ENCODE results near the gene ARSG. TPM values are rescaled to one million over a fixed set of nuclear protein-coding genes. Genes with fewer than 3 reads are reported as not detected.

Gene ARSG
- polyA plus RNA-seq, 1 donor (not counting 4 experiments of a cell fraction or from before 2014, with no cell fraction given), result 0.41 TPM

- no peaks in the 10 kb centered on the region for H4K20me1 ChIP-seq (ENCODE audit: control insufficient read depth, extremely low read depth, insufficient read depth, low read length)
- H3K4me1 ChIP-seq (ENCODE audit: control insufficient read depth, extremely low read depth, insufficient read depth, low read length), result peaks cover 7% of the 10 kb centered on the region
- no peak for TF ChIP-seq EZH2 (IDR thresholded peaks at IDR 0.05; ENCODE audit: low read length)
- no peak for TF ChIP-seq CTCF (optimal IDR thresholded peaks at IDR 0.05 in 1 of 3, IDR thresholded peaks at IDR 0.05 in 1 of 3, conservative IDR thresholded peaks at IDR 0.05 in 1 of 3; ENCODE audit: extremely low read depth in 1 of 3, insufficient read depth in 2 of 3, low read length in 3 of 3)
- FAIRE-seq (no peak), DNase-seq (ENCODE audit: low read depth, low spot score) (peak; percentile 9)
- H3K4me2 ChIP-seq (ENCODE audit: control insufficient read depth, extremely low read depth, insufficient read depth, low read depth, low read length), result no peak overlapping the region
- H2AFZ ChIP-seq (ENCODE audit: control insufficient read depth, low read length), result no peak overlapping the region
- H3K27ac ChIP-seq (ENCODE audit: control insufficient read depth, insufficient read depth, low read length), result no peak overlapping the region
- no peaks in the 10 kb centered on the region for H3K9me1 ChIP-seq (ENCODE audit: control insufficient read depth, extremely low read depth, insufficient read depth, low read length)
- no peak overlapping the region for H3K4me3 ChIP-seq (ENCODE audit: control insufficient read depth in 2 of 3, extremely low read depth in 1 of 3, insufficient read depth in 2 of 3, low read depth in 1 of 3, low read length in 3 of 3)
- no peaks in the 10 kb centered on the region for H3K27me3 ChIP-seq (ENCODE audit: control insufficient read depth, extremely low read depth, insufficient read depth, low read length)
- no peaks in the 10 kb centered on the region for H3K79me2 ChIP-seq (ENCODE audit: control insufficient read depth, insufficient read depth, low read length)
- dilution Hi-C loops (cut with MboI; ENCODE audit: extremely low pct_ligation_motif_present, low sequenced_read_pairs), result no loop called here
- H3K36me3 ChIP-seq (ENCODE audit: control insufficient read depth in 2 of 2, extremely low read depth in 1 of 2, insufficient read depth in 2 of 2, low read length in 2 of 2), result no peaks in the 10 kb centered on the region
- no peak overlapping the region for H3K9ac ChIP-seq (ENCODE audit: control insufficient read depth, extremely low read depth, insufficient read depth, low read length)
- no peaks in the 10 kb centered on the region for H3K9me3 ChIP-seq (ENCODE audit: control insufficient read depth, low read depth, low read length)
Measured at GRCh38 chr17:68325961-68326360, 34.7 kb downstream of the ARSG start.

- H3K9me3 ChIP-seq (ENCODE audit: control insufficient read depth, low read depth, low read length), result no peaks in the 10 kb centered on the region
- H3K9ac ChIP-seq (ENCODE audit: control insufficient read depth, extremely low read depth, insufficient read depth, low read length), result no peak overlapping the region
- no peaks in the 10 kb centered on the region for H3K79me2 ChIP-seq (ENCODE audit: control insufficient read depth, insufficient read depth, low read length)
- no peaks in the 10 kb centered on the region for H4K20me1 ChIP-seq (ENCODE audit: control insufficient read depth, extremely low read depth, insufficient read depth, low read length)
- H3K9me1 ChIP-seq (ENCODE audit: control insufficient read depth, extremely low read depth, insufficient read depth, low read length), result no peaks in the 10 kb centered on the region
- TF ChIP-seq CTCF (optimal IDR thresholded peaks at IDR 0.05 in 1 of 3, IDR thresholded peaks at IDR 0.05 in 1 of 3, conservative IDR thresholded peaks at IDR 0.05 in 1 of 3; ENCODE audit: extremely low read depth in 1 of 3, insufficient read depth in 2 of 3, low read length in 3 of 3), result no peak
- TF ChIP-seq EZH2 (IDR thresholded peaks at IDR 0.05; ENCODE audit: low read length), result no peak
- no peak overlapping the region for H2AFZ ChIP-seq (ENCODE audit: control insufficient read depth, low read length)
- dilution Hi-C loops (cut with MboI; ENCODE audit: extremely low pct_ligation_motif_present, low sequenced_read_pairs), result no loop called here
- DNase-seq (ENCODE audit: low read depth, low spot score) (no peak), FAIRE-seq (no peak)
- H3K4me3 ChIP-seq (ENCODE audit: control insufficient read depth in 2 of 3, extremely low read depth in 1 of 3, insufficient read depth in 2 of 3, low read depth in 1 of 3, low read length in 3 of 3), result no peak overlapping the region
- no peaks in the 10 kb centered on the region for H3K36me3 ChIP-seq (ENCODE audit: control insufficient read depth in 2 of 2, extremely low read depth in 1 of 2, insufficient read depth in 2 of 2, low read length in 2 of 2)
- peaks cover 7% of the 10 kb centered on the region for H3K4me1 ChIP-seq (ENCODE audit: control insufficient read depth, extremely low read depth, insufficient read depth, low read length)
- no peaks in the 10 kb centered on the region for H3K27me3 ChIP-seq (ENCODE audit: control insufficient read depth, extremely low read depth, insufficient read depth, low read length)
- H3K27ac ChIP-seq (ENCODE audit: control insufficient read depth, insufficient read depth, low read length), result no peak overlapping the region
- H3K4me2 ChIP-seq (ENCODE audit: control insufficient read depth, extremely low read depth, insufficient read depth, low read depth, low read length), result no peak overlapping the region
Measured at GRCh38 chr17:68326681-68327080, 35.4 kb downstream of the ARSG start.
